Measurements from ENCODE around the gene CMTM1. TPM values are rescaled to one million over a fixed set of nuclear protein-coding genes. Genes with fewer than 3 reads are reported as not detected.

CMTM1 gene
- total RNA-seq, 1 experiment from 2014 or later = 9.4 TPM

Other genes starting within 250 kb of the CMTM1 start
- gene CDH5, start 199.7 kb upstream of the CMTM1 start, total RNA-seq (2021) = 2.4 and 3.6 TPM in 2 replicates
- gene BEAN1, start 139.1 kb upstream of the CMTM1 start, total RNA-seq (2021) = 0.37 and 0.48 TPM in 2 replicates
- gene TK2, start 16.3 kb upstream of the CMTM1 start, total RNA-seq (2021) = 20.1 and 20.9 TPM in 2 replicates
- 77.1 and 86.4 TPM in 2 replicates for gene CKLF, start 13.9 kb upstream of the CMTM1 start, total RNA-seq (2021)
- 0.65 TPM in 1 of 2 replicates, not detected in the other for gene CMTM2, start 13.0 kb downstream of the CMTM1 start, total RNA-seq (2021)
- gene CMTM3, start 38.3 kb downstream of the CMTM1 start, total RNA-seq (2021) = 32.0 and 33.1 TPM in 2 replicates
- gene CMTM4, start 130.3 kb downstream of the CMTM1 start, total RNA-seq (2021) = 81.3 and 105 TPM in 2 replicates
- gene DYNC1LI2, start 185.2 kb downstream of the CMTM1 start, total RNA-seq (2021) = 92.7 and 109 TPM in 2 replicates
- gene TERB1, start 235.1 kb downstream of the CMTM1 start, total RNA-seq (2021) = 0.75 TPM in 1 of 2 replicates, not detected in the other